ENCODE results near the gene ARID5B. TPM values are rescaled to one million over a fixed set of nuclear protein-coding genes. Genes with fewer than 3 reads are reported as not detected.

Gene ARID5B
- total RNA-seq, 1 experiment from 2014 or later = 0.04 TPM

DNA sequence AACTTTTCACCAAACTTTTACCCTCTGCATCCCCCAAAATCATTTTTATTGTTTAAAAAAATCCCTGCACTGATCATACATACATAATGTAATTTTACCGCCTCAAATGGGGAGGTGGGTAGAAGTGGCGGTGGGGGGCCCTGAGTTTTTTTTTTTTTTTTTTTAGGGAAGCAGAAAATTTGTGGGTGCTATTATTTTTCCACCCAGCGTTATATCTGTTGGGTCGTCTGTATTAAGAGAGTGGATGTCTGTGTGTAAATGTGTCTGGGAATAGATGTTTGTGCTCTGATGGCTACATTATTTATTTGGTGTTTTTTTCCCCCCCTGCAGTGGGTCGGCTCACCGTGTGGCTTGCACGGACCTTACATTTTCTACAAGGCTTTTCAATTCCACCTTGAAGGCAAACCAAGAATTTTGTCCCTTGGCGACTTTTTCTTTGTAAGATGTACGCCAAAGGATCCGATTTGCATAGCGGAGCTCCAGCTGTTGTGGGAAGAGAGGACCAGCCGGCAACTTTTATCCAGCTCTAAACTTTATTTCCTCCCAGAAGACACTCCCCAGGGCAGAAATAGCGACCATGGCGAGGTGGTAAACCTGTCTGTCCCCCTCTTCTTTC lies 438 bp downstream of the ARID5B start:
- 0 out of 7 replicates have a peak overlapping the region, but pooled peaks of 1 of the 3 experiments have one; percentile 27 for H3K27ac Mint-ChIP-seq
- Histone ChIP-seq H4K8ac (replicated peaks; ENCODE audit: insufficient read length, low read depth, low read length) (no peak overlapping the region), H3K23ac (ENCODE audit: insufficient read length, low read depth, low read length) (no peak overlapping the region), H4K91ac (ENCODE audit: insufficient read length, low read depth, low read length) (no peak overlapping the region), H3K56ac (ENCODE audit: insufficient read length, low read depth, low read length) (no peak overlapping the region), H2AK5ac (ENCODE audit: insufficient read length, low read length) (no peak overlapping the region), H2BK20ac (ENCODE audit: low read depth, low read length, poor library complexity, severe bottlenecking) (no peak overlapping the region), H3K79me2 (ENCODE audit: insufficient read depth, low read length) (no peaks in the 10 kb centered on the region), H3K14ac (ENCODE audit: insufficient read depth, low read length) (no peak overlapping the region), H3K79me1 (ENCODE audit: insufficient read depth, low read depth, low read length, poor library complexity, severe bottlenecking) (no peaks in the 10 kb centered on the region), H3K4me1 (ENCODE audit: insufficient read depth, low read length) (no peaks in the 10 kb centered on the region), H3K9me3 (ENCODE audit: control insufficient read depth, low read depth, low read length) (no peaks in the 10 kb centered on the region), H4K5ac (ENCODE audit: insufficient read length, low read depth, low read length) (no peak overlapping the region), H2BK12ac (ENCODE audit: insufficient read length, low read depth, low read length) (no peak overlapping the region), H2AFZ (ENCODE audit: low read length) (no peak overlapping the region), H3K4me2 (ENCODE audit: insufficient read depth, insufficient read length, low read length) (peak overlapping the region; percentile 99), H3K4ac (ENCODE audit: low read depth, low read length) (no peak overlapping the region), H3T11ph (ENCODE audit: low read length) (no peak overlapping the region), H4K20me1 (ENCODE audit: control insufficient read depth, insufficient read depth, insufficient read length) (no peaks in the 10 kb centered on the region), H3K27ac (ENCODE audit: insufficient read length, low read depth, low read length) (no peak overlapping the region), H3K18ac (ENCODE audit: insufficient read length, low read depth, low read length) (no peak overlapping the region), H3K23me2 (ENCODE audit: insufficient read length, low read depth, low read length, poor library complexity, severe bottlenecking) (peaks cover 41% of the 10 kb centered on the region), H2BK120ac (ENCODE audit: low read depth, low read length, poor library complexity, severe bottlenecking) (no peak overlapping the region), H3K9ac (ENCODE audit: extremely low read depth, insufficient read length, low read length) (no peak overlapping the region), H2BK5ac (ENCODE audit: insufficient read length, low read length) (no peak overlapping the region), H3K27me3 (ENCODE audit: insufficient read depth, low read length) (peaks cover 29% of the 10 kb centered on the region; the same call in 1 of the 2 replicates), H2BK15ac (ENCODE audit: low read depth, low read length) (no peak overlapping the region)
- DNase-seq = no peak
- H3K9me3 Mint-ChIP-seq = no peaks in the 10 kb centered on the region; a peak in 1 of 5 replicates
- H3K4me1 Mint-ChIP-seq = peaks cover 41 to 57% of the 10 kb centered on the region in 2 experiments
- TF ChIP-seq, protein P1, sequence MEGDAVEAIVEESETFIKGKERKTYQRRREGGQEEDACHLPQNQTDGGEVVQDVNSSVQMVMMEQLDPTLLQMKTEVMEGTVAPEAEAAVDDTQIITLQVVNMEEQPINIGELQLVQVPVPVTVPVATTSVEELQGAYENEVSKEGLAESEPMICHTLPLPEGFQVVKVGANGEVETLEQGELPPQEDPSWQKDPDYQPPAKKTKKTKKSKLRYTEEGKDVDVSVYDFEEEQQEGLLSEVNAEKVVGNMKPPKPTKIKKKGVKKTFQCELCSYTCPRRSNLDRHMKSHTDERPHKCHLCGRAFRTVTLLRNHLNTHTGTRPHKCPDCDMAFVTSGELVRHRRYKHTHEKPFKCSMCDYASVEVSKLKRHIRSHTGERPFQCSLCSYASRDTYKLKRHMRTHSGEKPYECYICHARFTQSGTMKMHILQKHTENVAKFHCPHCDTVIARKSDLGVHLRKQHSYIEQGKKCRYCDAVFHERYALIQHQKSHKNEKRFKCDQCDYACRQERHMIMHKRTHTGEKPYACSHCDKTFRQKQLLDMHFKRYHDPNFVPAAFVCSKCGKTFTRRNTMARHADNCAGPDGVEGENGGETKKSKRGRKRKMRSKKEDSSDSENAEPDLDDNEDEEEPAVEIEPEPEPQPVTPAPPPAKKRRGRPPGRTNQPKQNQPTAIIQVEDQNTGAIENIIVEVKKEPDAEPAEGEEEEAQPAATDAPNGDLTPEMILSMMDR (conservative IDR thresholded peaks at IDR 0.05) = no peak
- no CpG with 5 or more reads among the region's 14 CpGs for WGBS (ENCODE audit: extremely low coverage, insufficient read length, low lambda C conversion rate)
- H3K27me3 Mint-ChIP-seq (ENCODE audit: low read depth) = peaks cover 71% of the 10 kb centered on the region
- H3K4me3 Mint-ChIP-seq = peak overlapping the region; percentile 84 to 88
- no peaks in the 10 kb centered on the region; a peak in 1 of 7 replicates for H3K36me3 Mint-ChIP-seq (ENCODE audit: insufficient read depth in 1 of 3, low read depth in 3 of 3)
